AG20443 (cell line): ENCODE measurements around the gene ZNF565.
"Not testable (repeated sequence)": the region's sequence is repeated elsewhere in the genome, so short reads cannot be mapped to it uniquely, and the experiment has no call there.

ENCODE experiments used
- DNase-seq: peaks from one replicate; pipeline ENCODE4 v3.0.0; 2012; ENCODE audit warnings: low spot score, mixed read lengths

The ZNF565 gene

DNA sequence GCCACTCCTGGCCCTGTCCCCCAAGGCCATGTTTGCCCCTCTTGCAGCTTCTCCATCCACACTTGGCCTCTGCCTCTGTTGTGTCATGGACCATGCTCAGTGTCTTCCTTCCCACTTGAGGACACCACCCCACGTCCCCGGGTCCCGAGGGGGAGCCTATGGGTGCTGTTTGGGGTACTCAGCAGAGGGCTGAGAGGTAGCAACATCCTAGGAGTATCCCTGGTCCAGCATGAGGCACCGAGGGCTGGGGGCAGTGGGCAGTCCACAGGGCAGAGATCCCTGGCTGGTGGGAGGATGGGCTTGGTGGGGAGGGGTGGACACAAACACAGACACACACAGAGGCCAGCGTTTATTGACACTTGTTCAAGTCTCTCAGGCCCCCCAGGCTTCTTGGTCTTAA lies 63.9 kb downstream of the ZNF565 start:
- no peak for DNase-seq

DNA sequence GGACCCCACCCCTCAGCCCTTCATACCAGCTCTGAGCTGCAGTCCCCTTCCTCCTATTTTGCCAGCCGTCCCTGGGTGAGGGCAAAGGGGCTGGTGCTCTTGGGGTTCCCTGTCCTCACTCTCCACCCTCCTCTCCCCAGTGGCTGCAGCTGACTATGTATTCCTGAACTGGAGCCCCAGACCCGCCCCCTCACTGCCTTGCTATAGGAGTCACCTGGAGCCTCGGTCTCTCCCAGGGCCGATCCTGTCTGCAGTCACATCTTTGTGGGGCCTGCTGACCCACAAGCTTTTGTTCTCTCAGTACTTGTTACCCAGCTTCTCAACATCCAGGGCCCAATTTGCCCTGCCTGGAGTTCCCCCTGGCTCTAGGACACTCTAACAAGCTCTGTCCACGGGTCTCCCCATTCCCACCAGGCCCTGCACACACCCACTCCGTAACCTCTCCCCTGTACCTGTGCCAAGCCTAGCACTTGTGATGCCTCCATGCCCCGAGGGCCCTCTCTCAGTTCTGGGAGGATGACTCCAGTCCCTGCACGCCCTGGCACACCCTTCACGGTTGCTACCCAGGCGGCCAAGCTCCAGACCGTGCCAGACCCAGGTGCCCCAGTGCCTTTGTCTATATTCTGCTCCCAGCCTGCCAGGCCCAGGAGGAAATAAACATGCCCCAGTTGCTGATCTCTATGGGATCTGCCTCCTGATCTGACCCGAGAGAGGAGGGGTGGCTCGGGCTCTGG lies 64.6 kb downstream of the ZNF565 start:
- DNase-seq: no peak

DNA sequence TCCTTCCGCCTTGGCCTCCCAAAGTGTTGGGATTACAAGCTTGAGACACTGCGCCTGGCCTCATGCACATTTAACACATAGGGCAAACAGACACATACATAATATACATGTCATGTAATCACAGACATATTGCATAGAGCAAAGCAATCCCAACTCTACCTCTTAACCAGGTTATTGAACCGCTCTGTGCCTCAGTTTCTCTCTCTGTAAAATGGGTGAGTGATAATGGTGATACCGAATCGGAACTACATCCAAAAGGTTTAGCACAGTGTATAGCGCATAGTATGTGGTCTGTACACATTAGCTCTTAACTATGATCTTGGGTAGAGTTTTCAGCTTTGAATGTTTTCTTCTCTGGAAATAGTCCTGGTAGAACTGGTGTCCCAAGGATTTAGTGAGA lies 69.8 kb downstream of the ZNF565 start:
- DNase-seq: no peak

DNA sequence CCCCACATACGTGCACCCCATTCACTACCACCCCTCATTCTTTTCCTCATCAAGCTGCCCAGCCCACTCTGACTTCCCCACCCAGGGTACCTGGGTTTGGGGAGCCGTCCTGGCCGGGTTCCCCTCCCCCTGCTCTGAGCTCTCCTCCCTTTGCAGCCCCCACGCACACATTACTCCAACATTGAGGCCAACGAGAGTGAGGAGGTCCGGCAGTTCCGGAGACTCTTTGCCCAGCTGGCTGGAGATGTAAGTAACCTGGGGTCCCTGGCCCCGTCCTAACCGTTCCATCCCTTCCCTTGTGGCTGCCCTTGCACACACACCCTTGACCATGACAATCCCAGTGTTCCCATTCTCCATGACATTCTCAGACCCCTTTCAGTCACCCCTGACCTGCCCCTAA lies 72.0 kb downstream of the ZNF565 start:
- DNase-seq: no peak

DNA sequence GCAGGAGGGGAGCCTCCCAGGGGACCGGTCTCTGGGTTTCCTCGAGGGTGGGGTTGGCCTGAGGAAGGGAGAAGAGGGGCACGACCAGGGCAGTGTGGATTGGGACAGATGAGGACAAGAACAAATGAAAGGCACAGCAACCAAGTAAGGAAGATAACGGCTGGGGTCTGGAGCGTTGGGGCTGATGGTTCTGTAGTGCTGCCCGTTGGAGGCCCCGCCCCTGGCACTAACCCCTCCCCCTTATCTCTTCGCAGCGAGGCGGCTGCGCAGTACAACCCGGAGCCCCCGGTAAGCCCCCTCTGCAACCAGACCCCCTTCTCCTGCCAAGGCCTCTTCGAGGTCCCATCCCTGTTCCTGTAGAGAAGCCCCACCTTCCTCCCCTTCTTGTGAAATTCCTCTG lies 72.4 kb downstream of the ZNF565 start:
- no peak for DNase-seq

DNA sequence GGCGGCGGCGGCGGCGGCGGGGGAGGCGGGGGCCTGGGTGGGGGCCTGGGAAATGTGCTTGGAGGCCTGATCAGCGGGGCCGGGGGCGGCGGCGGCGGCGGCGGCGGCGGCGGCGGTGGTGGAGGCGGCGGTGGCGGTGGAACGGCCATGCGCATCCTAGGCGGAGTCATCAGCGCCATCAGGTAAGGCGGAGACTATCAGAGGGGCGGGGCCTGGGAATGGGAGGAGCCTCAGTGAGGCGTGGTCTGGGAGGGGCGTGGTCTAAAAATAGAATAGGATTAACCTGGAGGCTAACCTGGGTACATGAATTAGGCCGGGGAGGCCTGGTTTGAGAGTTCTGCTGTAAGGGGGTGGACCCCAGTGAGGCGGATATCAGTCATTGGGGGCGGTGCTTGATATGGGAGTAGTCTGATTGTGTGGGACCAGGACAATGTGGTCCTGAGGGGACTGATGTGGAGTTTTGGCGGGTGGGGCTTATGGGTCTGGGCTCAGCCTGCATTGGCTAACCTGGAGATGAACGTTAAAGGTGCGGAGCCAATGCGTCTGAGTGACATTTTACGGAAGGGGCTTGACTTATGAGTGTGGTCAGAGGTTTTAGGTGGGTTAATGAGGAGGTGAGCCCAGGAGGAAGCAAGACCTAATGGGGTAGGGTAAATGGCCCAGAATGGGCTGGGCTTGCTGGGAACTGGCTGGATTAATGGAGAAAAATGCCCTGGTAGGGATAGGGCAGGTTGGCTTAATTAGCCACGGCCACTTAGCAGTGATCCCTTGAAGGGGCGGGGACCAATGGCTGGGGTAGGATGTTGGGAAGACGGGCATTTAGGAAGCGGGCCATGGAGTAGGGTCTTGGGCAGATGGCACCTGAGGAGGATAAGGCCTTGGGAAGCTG lies 73.2 kb downstream of the ZNF565 start:
- DNase-seq: peak; percentile 94

DNA sequence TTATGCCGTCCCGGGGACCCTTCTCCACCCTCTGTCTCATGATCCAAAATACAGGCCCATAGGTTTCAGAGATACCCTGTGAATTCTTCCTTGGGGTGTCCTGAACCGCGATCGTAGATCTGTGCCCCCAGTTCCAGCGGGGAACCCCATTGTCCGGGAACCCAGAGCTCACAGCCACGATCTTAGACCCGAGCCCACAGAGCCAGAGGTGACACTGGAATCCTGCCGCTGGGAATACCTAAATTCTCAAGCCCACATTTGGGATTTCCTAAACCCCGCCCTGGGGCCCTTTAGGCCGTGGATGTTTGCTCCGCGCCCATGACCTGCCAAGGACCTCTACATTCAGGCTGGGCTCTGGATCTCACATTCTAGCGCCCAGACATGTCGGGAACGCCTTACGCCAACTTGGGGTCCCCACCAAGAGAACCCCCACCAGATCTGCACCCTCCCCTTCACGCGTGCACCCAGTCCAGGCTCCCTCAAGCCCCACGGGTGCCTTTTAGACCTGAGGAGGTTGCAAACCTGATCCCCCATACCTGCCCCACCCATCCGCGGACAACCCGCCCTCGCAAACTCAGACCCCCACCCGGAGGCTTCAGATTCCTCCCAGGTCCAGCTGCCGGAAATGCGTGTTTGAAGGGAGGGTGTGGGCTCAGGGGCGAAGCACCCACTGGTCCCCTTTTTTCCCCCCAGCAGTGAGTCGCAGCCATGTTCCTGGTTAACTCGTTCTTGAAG lies 74.0 kb downstream of the ZNF565 start:
- DNase-seq: peak; percentile 46

DNA sequence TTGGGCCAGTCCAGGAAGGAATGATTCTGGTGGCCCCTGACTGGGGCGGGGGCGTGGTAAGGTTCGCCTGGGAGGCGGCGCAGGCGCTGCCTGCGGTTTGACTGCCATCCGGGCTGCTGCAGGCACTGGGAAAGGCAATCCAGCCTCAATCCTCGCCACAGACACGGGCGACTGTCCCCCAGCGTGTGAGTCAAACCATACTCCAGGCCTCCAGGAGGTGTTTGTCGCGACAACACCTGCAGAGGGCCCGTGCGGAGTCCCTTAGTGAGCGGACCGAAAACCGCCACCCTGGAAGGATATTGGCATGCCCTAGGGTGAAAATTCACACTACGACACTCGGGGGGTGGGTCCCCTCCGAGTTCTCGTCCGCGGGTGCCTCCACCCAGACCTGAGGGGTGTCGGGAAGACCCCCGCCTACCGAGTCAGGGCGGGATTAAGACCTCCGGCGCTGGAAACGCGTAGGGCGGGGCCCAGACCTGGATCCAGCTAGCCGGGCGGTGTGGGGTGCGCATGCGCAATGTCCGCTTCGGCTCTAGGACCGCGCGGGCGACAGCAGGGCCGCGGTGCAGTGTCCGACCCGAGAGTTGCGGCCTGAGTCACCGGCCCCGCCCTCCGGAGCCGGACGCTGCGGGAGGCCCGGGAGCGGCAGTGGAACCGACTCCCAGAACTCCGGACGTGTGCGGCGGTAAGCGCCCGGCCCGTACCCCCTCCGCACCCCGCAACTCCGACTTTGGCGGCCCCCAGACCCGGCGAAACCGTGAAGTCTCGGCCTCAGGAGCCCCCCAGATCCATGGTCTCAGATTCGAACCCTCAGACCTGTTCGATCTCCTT lies 74.8 kb downstream of the ZNF565 start, which contains the start of gene CAPNS1:
Gene CAPNS1 (plus strand): TSS at position 594 of the 831 bp plus-strand sequence. CDS start 946 bp downstream, outside the sequence.
- DNase-seq: peak; percentile 98

DNA sequence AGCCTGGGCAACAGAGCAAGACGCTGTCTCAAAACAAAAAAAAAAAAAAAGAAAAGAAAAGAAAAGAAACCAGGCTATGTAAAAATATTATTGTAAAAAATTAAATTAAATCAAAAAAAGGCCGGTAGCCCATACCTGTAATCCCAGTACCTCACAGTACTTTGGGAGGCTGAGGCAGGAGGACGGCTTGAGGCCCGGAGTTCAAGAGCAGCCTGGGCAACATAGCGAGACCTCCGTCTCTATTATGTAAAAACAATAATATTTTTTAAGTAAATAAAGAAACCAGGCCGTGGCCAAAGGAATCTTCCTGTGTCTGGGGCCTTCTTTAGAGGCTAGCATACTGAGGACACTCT lies 75.4 kb downstream of the ZNF565 start:
- no peak for DNase-seq

DNA sequence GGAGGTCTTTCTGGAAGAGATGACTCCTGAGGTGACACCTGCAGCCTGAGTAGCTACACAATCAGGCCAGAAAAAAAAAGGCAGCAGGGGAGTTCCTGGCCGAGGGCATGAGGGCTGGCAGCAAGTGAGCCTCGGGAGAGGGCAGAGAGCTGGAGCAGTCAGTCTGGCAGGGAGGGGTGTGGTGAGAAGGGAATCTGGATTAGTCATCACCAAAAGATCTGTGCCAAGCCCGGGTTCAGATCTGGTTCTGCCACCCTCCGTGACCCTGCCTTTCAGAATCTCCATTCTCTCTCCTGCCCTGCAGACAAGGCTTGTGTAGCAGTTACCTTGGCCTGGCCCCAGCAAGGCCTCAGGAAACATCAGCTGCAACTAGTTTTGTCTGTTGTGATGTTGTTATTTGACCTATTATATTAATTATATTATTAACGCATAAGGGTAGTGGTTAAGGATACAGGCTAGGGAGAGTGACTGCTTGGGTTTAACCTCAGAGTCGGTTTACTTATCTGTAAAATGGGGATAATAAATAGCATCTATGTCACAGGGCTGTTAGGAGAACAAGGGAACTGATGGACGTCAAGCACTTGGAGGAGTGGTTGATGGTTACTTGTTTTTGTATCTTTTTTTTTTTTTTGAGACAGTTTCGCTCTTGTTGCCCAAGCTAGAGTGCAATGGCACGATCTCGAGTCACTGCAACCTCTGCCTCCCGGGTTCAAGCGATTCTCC lies 77.3 kb downstream of the ZNF565 start:
- DNase-seq: peak; percentile 80

DNA sequence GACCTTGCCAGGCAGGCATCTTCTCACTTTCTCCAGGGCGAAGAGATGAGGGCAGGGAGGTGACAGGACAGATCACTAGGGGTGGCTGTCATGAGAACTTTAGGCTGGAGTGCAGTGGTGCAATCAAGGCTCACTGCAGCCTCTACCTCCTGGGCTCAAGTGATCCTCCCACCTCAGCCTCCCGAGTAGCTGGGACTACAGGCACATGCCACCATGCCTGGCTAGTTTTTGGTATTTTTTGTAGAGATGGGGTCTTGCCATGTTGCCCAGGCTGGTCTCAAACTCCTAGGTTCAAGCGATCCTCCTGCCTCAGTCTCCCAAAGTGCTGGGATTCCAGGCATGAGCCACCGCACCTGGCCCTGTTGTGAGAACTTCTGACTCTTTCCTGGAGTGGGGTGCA lies 79.6 kb downstream of the ZNF565 start:
- DNase-seq: not testable (repeated sequence)
